ENCODE results near the gene TRIM43.
"Not testable (repeated sequence)": the region's sequence is repeated elsewhere in the genome, so short reads cannot be mapped to it uniquely, and the experiment has no call there.

- not testable (repeated sequence) for TF ChIP-seq CTCF (conservative IDR thresholded peaks at IDR 0.05; ENCODE audit: low read length); EZH2phosphoT487 (IDR thresholded peaks at IDR 0.05; ENCODE audit: borderline replicate concordance, low read depth, low read length)
Measured at GRCh38 chr2:95641787-95642186, 50.0 kb downstream of the TRIM43 start.
